Upper lobe of left lung (tissue), 4 donors: ENCODE measurements around the gene PAPLN.

Experiments
- EP300 ChIP-seq, 4 donors: sonication (generic); formaldehyde crosslinking; IDR thresholded peaks; one replicate each; pipeline ENCODE4 v1.5.1; 2017; ENCODE audit warnings: antibody characterized with exemption in 4 of 4, control low read depth in 2 of 4
- POLR2A ChIP-seq, 4 donors: fragments of 450-650 bp; IDR thresholded peaks; one replicate each; pipeline ENCODE4 v1.5.1; 2016 to 2017; ENCODE audit warnings: antibody characterized with exemption in 4 of 4, mild to moderate bottlenecking in 2 of 4
- TF ChIP-seq, protein P1 (sequence below), 6 experiments: fragments of 450-650 bp in 4 of 6; fragments of 200-600 bp in 2 of 6; sonication (generic) in 2 of 6; IDR thresholded peaks; one replicate each; pipeline ENCODE4 v1.5.1; 2016 to 2019; ENCODE audit warnings: antibody characterized with exemption in 6 of 6

DNA sequence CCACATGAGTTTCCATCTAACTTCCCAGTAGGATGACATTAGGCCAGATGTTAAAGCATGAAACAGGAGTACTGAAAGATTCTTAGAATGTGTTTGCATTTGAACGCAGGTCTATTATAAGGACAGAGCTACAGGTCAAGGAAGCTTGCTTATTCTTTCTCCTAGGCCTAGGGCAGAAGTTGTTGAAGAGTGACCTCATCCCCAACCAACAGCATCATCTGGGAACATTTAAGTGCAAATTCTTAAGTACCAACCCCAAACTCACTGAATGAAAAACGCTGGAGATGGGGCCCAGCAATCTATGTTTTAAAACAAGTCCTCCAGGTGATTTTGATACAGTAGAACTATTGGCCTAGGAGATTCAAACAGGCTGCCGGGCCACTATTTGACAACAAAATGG lies 52.4 kb downstream of the PAPLN start:
- TF ChIP-seq, protein P1, sequence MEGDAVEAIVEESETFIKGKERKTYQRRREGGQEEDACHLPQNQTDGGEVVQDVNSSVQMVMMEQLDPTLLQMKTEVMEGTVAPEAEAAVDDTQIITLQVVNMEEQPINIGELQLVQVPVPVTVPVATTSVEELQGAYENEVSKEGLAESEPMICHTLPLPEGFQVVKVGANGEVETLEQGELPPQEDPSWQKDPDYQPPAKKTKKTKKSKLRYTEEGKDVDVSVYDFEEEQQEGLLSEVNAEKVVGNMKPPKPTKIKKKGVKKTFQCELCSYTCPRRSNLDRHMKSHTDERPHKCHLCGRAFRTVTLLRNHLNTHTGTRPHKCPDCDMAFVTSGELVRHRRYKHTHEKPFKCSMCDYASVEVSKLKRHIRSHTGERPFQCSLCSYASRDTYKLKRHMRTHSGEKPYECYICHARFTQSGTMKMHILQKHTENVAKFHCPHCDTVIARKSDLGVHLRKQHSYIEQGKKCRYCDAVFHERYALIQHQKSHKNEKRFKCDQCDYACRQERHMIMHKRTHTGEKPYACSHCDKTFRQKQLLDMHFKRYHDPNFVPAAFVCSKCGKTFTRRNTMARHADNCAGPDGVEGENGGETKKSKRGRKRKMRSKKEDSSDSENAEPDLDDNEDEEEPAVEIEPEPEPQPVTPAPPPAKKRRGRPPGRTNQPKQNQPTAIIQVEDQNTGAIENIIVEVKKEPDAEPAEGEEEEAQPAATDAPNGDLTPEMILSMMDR (IDR thresholded peaks at IDR 0.05) = no peak
- TF ChIP-seq POLR2A (IDR thresholded peaks at IDR 0.05) = no peak
- no peak for TF ChIP-seq EP300 (IDR thresholded peaks at IDR 0.05)
